ENCODE data around the gene CTNND2.

GRCh38 chr5:11153670-11154382, 750.4 kb downstream of the CTNND2 start:
- TF ChIP-seq CTCF (conservative IDR thresholded peaks at IDR 0.05; ENCODE audit: low read depth, low read length) (no peak), EZH2 (IDR thresholded peaks at IDR 0.05; ENCODE audit: borderline replicate concordance, low read depth, low read length, poor library complexity, severe bottlenecking) (no peak)

Data from A673 (cell line).